GM18909 (cell line): ENCODE results near the gene OR51B6.
"Not testable (repeated sequence)": the region's sequence is repeated elsewhere in the genome, so short reads cannot be mapped to it uniquely, and the experiment has no call there.

Experiments
- ATAC-seq: cut with Tn5 transposase; IDR thresholded peaks from one replicate; pipeline ENCODE4 v1.9.1; 2021; ENCODE audit warnings: mild to moderate bottlenecking; ENCODE audit not compliant: unreplicated experiment, poor library complexity

OR51B6 gene

DNA sequence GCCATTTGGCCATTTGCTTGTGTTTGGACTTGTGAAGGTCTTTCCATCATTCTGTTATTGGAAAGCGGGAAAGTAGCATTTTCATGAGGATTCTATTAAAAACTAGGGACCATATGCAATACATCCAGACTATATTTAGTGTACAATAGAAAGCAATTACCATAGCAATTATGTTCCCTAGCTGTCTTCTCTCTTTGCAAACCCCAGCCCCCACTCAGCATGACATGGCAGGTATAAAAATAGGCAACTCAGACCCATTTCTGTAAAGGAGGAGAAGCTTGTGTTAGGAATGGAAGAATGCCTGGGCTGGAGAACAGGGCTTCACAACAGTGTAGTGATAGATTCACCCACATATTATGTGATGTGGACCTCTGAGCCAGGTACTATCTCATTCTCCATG lies 12.4 kb downstream of the OR51B6 start:
- no peak for ATAC-seq

DNA sequence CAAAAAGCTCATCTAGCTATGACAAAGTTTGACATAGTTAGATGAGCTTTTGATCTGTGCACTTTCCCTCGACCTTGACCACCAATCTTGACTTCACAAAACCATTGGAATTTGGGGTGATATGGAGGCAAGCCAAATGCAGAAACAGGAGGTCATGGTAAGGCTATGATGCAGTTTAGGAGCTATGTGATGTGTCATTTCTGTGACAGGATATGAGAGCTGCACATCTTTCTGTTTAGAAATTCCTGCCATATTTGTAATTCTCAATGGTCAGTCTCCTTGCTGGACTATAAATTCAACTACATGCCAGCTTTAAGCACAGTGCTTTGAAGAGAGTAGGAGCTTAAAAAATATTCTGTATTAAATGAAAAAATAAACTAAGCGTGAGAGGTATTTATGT lies 12.9 kb downstream of the OR51B6 start:
- no peak for ATAC-seq

DNA sequence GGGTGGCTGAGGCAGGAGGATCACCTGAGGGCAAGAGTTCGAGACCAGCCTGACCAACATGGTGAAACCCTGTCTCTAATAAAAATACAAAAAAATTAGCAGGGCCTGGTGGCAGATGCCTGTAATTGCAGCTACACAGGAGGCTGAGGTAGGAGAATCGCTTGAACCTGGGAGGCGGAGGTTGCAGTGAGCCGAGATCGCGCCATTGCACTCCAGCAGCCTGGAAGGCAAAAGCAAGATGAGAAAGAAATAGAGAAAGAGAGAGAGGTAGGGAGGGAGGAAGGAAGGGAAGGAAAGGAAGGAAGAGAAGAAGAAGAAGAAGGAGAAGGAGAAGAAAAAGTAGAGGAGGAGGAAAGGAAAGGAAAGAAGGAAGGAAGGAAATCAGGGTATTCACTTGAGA lies 15.1 kb downstream of the OR51B6 start:
- ATAC-seq = not testable (repeated sequence)

DNA sequence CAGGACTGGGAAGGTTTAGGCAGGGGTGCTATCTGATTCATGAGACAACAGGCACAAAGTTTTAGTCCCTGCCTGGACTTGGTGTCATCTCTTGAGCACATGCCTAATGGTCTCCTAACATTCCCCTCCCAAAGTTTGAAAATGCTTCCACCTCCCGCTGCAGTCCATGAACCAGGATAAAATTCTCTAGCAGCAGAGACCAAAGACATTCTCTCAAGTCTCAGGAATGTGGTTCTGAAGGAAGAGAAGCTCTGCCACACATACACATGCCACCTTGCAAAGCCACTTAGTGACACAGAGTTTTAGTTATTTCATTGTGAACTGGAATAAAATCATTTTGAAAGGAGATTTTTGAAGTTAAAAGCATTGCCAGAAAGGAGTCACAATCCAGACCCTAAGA lies 15.5 kb downstream of the OR51B6 start:
- ATAC-seq = no peak

DNA sequence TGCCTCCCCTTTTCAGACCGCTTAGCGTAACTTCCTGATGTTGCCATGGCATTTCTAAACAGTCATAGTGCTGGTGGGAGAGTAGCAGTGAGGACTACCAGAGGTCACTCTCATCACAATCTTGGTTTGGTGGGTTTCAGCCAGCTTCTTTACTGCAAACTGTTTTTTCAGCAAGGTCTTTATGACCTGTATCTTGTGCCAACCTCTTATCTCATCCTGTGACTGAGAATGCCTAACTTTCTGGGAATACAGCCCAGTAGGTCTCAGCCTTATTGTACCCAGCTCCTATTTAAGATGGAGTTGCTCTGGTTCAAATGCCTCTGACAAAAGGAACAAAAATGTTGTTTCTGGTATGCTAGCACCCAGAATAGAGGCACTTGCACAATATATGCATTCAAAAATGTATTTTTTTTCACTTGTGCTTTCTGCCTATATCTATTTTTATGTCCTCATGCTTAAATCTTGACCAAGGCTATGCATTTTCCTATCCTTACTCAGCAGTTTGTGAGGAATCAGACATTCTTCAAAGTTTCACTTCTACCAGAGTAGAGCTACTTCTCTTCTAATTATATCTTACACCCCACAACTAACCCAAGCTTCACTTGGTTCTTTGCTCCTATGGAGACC lies 16.3 kb downstream of the OR51B6 start:
- ATAC-seq = no peak

DNA sequence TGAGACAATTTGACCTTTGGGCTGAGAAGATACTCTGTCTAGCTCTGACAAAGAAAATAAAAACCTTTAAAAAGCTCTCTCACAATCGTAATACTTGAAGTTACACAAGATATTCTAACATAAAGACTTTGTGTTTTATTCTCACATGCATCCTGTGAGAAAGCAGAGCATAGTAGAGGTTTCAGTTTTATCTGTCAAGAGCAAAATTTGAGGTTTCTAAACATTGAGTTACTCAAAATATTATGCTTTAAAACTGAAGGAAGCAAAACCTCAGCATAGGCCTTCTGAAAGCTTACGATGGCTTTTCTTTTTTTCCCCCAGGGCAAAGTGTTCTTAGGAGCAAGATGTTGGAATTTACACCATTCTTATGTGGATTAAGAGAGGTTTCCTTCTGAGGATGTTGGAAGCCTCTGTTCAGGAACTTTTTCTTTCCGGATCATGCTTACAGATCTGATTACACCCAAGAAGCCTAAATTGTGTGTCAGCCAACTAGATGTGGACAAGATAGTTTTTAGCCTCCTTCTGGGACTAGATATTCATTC lies 17.3 kb downstream of the OR51B6 start:
- ATAC-seq = peak; percentile 61

DNA sequence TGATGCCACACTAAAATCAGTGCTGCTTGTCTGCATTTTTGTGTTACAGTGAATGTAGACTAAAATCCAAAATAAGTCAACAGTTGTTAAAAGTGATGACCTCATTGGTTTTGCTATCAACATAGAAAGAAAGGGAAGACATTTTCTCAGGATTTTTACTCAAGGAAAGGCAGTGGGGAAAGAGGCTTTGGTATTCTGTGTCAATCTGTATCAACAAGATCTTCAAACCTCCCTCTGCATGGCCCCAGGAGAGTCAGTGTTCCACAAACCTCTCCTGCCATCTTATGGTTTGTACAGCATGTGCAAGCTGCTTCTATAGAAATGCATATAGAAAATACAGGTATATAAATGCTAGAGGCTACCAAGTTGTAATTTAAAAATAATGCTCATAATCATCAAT lies 18.5 kb downstream of the OR51B6 start:
- ATAC-seq = peak; percentile 76

DNA sequence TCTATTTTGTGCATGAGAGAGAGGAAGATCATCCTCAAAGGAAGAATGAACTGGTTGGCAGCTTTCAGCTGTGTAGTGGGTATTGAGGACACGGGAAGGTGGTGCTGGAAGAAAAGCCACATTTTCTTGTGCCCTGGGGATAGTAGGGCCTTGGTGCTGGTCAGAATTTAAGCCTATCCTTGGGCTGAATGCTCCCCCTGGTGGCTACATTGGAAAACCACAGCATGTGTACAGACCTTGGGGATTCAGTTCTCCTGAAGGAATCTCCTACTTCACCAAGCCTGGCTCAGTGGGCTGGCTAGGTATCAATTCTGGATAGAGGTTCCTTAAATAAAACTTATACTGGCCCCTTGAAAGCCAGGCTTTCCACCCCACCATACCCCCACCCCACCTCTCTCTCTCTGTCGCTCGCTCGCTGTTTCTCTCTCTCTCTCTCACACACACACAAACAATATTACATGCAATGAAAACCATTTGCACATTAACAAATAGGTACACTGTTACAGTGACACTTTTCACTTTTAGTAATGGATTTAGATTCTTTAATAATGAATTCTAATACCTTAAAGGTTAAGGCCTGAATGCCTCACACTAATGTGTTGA lies 29.5 kb downstream of the OR51B6 start:
- ATAC-seq = peak; percentile 93

DNA sequence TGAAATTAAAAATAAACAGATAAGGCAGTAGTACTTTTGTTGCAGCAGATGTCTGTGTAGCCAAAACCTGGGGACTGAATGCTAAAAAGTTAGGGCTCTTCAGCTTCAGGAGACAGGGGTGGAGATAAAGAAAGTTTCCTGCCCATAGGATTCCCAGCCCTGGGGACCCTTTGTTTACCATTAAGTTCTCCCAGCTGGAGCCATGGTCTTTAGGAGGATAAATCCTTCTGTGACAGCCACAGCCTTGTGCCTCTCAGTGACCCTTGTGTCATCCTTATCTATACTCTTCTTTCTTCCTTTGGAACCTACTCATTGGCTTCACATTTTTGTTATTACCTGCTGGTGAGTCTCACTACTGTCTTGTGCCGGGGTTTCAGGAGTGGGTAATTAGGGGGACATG lies 32.3 kb downstream of the OR51B6 start, which contains the start of gene OR51M1:
TSS of gene OR51M1 (plus strand) at position 237 of the 400 bp plus-strand sequence. CDS start 5,587 bp downstream, outside the sequence.
- ATAC-seq = no peak

DNA sequence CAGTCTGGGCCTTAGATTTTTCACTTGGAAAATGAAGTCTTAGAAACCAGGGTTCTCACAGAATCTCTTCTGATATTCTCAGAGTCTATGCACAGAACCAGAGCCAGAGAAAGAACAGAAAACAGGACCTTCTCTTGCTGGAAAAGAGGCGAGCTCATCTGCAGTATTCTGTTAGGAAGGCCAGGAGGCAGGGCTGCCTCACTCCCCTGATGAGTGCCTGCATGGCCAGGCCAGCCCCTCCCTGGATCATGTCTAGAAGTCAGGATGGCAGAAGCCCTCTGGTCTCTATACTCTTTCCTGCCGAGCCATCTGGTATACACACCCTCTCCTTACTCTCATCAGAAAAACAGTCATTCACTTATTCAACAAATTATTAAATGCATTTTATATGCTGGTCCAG lies 33.0 kb downstream of the OR51B6 start:
- ATAC-seq = no peak

DNA sequence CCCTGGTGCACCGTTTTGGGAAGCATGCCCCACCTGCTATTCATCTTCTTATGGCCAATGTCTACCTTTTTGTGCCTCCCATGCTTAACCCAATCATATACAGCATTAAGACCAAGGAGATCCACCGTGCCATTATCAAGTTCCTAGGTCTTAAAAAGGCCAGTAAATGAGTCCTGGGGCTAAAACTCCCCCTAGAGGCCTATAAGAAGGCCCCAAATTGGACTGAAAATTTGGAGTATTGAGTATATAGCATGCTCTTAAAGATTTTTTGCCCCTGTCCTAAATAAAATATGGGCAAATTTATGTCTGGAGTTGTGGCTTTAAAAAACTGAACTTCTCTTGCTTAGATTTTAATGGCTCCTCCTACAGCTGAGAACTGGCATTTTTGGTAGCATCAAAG lies 38.9 kb downstream of the OR51B6 start:
- ATAC-seq = no peak

DNA sequence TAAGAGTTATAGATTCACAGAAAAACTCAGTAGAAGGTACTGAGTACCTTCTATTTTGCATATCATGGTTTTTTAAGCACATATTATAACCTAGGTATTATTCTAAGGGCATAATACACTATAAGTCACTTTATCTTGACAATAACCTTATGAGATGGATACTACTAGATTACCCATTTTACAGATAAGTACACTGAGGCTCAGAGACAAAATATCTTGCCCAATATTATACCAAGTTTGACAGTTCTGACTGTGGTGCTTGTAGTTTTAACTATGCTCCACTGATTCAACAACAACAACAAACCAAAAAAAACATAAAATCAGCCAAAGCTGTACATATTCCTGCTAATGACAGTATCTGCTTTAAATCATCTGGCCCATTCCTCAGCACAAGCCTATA lies 42.8 kb downstream of the OR51B6 start:
- ATAC-seq = no peak

DNA sequence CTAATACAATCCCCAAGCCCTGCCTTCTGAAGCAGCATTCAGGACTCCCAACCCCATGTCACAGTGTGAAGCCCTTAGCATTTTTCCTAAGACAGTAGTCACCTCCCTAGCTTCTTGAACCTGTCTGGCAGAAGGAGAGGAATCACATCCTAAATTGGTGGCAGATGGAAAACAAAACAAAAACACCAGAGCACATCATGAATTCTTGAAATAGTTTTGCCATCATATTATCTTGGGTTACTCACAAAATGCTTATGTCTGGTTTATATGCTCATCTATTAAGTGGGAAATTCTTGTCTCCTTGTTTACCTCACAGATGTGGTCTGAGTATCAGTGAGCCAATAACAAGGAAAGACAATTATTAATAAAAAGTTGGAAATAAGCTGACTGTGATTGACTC lies 47.6 kb downstream of the OR51B6 start:
- ATAC-seq = no peak
